Left lung (tissue), 10 donors: ENCODE results near the gene SLC25A21. TPM values are rescaled to one million over a fixed set of nuclear protein-coding genes. Genes with fewer than 3 reads are reported as not detected.

Experiments
- ATAC-seq: fragments of 200-7000 bp; cut with Tn5 transposase; one replicate; pipeline ENCODE4 v1.9.1; 2020; ENCODE audit warnings: moderate library complexity
- DNase-seq, 4 donors: peaks; one replicate each; pipeline ENCODE4 v3.0.0-alpha.2; 2013 to 2020
- H3K27ac ChIP-seq, 2 donors: fragments of 200-600 bp; sonication (generic) in 1 of 2; one replicate each; pipeline versions ENCODE4 v1.5.0 to v1.8.0; 2020 to 2021
- H3K27me3 ChIP-seq, 2 donors: fragments of 200-600 bp; sonication (generic) in 1 of 2; one replicate each; pipeline versions ENCODE4 v1.5.0 to v1.8.0; 2020 to 2021
- H3K36me3 ChIP-seq, 2 donors: fragments of 200-600 bp; sonication (generic) in 1 of 2; one replicate each; pipeline versions ENCODE4 v1.5.0 to v1.8.0; 2020 to 2021
- H3K4me1 ChIP-seq, 2 donors: fragments of 200-600 bp; one replicate each; pipeline ENCODE4 v1.8.0; 2021
- H3K4me3 ChIP-seq, 2 donors: fragments of 200-600 bp; sonication (generic) in 1 of 2; one replicate each; pipeline versions ENCODE4 v1.5.0 to v1.8.0; 2020 to 2021; ENCODE audit warnings: mild to moderate bottlenecking in 1 of 2
- H3K9me3 ChIP-seq, 2 donors: fragments of 200-600 bp; sonication (generic) in 1 of 2; one replicate each; pipeline versions ENCODE4 v1.5.0 to v1.8.0; 2020 to 2021
- intact Hi-C, 2 donors: fragments of 100-400 bp; cut with DNase I; formaldehyde crosslinking; loops; one replicate each; pipeline versions ENCODE4 v1.11.2 to v1.14.2; 2022
- polyA plus RNA-seq, 6 donors: library from polyadenylated mRNA; unstranded; fragments of 120-200 nt; gene quantifications; one replicate each; pipeline ENCODE4 v1.2.1, GENCODE V29; 2013; ENCODE audit not compliant: insufficient read length in 6 of 6
- total RNA-seq, 2 donors: library from RNA; stranded (reverse); fragmentation: NEBNext Ultra II Directional; extraction: Animal tissue kit (Norgen Biotek cat#: 25700); gene quantifications; one replicate each; pipeline ENCODE4 v1.2.1, GENCODE V29; 2021
- TF ChIP-seq, protein P1 (sequence below), 2 donors: fragments of 200-600 bp; sonication (generic) in 1 of 2; IDR thresholded peaks; one replicate each; pipeline versions ENCODE4 v1.5.0 to v1.8.0; 2021; ENCODE audit warnings: antibody characterized with exemption in 2 of 2
- donor health status: DM: no; HTN: yes; CAD: no.
- donor health status: DM: no; HTN: no; CAD: no.

The SLC25A21 gene
- total and polyA plus RNA-seq, 8 donors: 0.47 to 3.7 (median 2.7) TPM

DNA sequence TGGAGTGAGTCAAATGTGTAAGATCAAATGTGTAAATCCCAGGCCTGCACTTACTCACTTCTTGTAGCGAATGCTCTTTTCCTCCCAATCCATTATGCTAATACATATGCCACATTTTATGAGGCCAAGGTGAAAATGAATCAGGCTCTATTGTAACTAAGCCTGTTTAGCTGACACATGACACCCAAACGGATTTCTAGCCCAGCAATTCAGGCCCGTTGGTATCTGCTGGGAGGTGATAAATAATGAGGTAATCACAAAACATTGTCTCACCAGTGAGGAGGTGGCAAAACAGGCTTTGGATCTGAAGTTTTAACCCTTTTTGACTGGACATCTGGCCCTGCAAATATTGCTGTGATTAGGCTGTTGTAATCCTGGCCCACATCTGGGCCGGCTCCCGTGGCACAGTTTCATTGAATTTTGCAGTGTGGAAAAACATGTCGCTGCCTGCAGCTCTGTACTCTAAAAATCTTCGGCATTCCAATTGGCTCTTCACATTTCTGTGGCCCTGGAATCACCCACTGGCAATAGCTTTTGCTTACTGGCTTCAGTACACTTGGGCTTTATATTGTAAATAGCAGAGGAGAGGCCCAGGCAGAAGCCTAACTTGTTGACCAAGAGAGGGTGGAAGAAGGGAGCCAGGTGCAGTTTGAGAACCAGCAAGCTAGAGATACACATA, 404.7 kb downstream of the SLC25A21 start:
- Histone ChIP-seq H3K9me3 (no peaks in the 10 kb centered on the region), H3K27me3 (no peaks in the 10 kb centered on the region), H3K4me1 (no peaks in the 10 kb centered on the region), H3K36me3 (no peaks in the 10 kb centered on the region), H3K27ac (no peak overlapping the region), H3K4me3 (no peak overlapping the region)
- no peak for DNase-seq
- intact Hi-C loops: no loop called here
- TF ChIP-seq, protein P1, sequence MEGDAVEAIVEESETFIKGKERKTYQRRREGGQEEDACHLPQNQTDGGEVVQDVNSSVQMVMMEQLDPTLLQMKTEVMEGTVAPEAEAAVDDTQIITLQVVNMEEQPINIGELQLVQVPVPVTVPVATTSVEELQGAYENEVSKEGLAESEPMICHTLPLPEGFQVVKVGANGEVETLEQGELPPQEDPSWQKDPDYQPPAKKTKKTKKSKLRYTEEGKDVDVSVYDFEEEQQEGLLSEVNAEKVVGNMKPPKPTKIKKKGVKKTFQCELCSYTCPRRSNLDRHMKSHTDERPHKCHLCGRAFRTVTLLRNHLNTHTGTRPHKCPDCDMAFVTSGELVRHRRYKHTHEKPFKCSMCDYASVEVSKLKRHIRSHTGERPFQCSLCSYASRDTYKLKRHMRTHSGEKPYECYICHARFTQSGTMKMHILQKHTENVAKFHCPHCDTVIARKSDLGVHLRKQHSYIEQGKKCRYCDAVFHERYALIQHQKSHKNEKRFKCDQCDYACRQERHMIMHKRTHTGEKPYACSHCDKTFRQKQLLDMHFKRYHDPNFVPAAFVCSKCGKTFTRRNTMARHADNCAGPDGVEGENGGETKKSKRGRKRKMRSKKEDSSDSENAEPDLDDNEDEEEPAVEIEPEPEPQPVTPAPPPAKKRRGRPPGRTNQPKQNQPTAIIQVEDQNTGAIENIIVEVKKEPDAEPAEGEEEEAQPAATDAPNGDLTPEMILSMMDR (IDR thresholded peaks at IDR 0.05): no peak
- no peak for ATAC-seq

DNA sequence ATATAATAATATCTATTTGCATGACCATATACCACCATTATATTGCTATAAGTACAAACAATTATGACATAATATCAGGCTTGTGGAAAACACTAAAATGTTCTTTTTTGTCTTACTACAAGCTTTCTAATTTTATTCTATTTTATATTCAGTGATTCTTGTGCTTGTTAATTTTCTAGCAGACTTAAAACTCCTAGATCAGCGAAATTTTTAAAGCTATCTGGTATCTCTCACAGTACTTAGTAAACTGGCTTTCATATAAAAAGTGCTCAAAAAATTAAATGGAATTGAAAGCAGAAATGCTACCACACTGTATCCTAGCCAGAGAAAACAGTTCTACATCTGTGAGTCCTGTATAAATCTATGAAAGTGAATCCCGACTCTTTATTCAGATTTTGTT, 405.4 kb downstream of the SLC25A21 start:
- Histone ChIP-seq H3K4me3 (no peak overlapping the region), H3K27ac (no peak overlapping the region), H3K36me3 (no peaks in the 10 kb centered on the region), H3K9me3 (no peaks in the 10 kb centered on the region), H3K4me1 (no peaks in the 10 kb centered on the region), H3K27me3 (no peaks in the 10 kb centered on the region)
- ATAC-seq (no peak), DNase-seq (no peak)
- TF ChIP-seq, protein P1 (IDR thresholded peaks at IDR 0.05): no peak
- intact Hi-C loops: no loop called here

DNA sequence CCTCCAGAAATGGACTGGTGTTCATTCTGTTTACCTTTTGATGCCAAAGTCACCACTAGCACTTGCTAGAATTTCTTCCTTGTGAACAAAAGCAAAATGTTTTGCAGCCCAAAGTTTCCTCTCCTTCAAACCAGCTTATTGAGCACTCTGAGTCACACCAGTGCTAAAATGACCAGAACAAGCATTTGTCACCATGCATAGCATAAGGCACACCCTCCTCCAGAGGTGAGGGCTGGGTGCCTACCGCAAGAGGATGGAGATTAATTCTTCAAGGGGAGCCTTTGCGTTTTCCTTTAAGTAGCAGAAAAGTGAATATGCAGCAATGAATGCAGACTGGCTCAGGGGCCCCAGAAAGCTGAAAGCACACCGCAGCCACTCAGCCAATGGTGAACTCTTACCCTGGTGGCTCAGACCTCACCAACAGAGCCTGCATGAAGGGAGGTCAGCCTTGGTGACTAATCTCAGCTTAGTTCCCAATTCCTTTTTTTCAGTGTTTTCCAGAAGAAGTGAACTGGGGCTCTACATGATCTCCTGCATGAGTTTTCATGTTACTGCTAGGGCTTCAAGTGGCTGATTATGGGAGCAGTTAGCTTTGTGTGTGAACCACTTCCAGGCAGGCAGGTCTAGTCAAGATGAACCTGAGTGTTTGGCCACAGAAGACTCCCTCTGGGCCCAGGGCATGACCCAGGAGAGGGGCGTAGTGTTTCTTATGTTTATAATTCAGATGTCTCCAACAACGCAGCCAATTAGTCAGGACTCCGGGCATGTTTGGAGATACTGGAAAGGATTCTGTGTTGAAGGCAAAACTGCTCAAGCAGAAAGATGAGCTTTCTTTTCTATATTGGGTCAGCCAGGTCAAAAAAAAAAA, 414.4 kb downstream of the SLC25A21 start:
- ATAC-seq (no peak), DNase-seq (no peak)
- Histone ChIP-seq H3K4me3 (no peak overlapping the region), H3K27me3 (no peaks in the 10 kb centered on the region), H3K27ac (no peak overlapping the region), H3K4me1 (no peaks in the 10 kb centered on the region), H3K36me3 (no peaks in the 10 kb centered on the region), H3K9me3 (peaks cover 0 to 4% of the 10 kb centered on the region in 2 donors)
- TF ChIP-seq, protein P1 (IDR thresholded peaks at IDR 0.05): no peak
- intact Hi-C loops: no loop called here

DNA sequence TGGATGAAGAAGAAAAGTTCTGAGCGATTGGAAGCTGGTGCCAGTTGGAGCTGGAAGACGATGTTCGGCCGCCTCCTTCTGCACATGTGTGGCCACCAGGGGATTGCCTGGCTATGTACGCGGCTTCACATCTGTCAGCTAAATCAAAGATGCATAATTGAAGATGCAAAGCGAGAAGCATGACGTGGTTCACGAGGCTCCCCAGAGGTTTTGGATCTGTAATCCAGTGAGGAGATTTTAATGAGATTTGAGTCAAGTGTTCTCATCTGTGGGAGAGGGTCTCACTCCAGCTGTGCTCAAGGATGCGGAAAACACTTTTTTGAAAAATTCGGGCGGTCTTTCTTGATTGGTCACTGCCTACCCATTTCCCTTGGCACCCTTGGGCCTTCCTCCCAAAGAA, 416.2 kb downstream of the SLC25A21 start:
- Histone ChIP-seq H3K27me3 (no peaks in the 10 kb centered on the region), H3K27ac (no peak overlapping the region), H3K9me3 (peaks cover 0 to 12% of the 10 kb centered on the region in 2 donors), H3K36me3 (no peaks in the 10 kb centered on the region), H3K4me1 (no peaks in the 10 kb centered on the region), H3K4me3 (no peak overlapping the region)
- TF ChIP-seq, protein P1 (IDR thresholded peaks at IDR 0.05): no peak
- DNase-seq (peak in 1 of 4 donors; percentile 71), ATAC-seq (no peak)
- intact Hi-C loops: no loop called here

DNA sequence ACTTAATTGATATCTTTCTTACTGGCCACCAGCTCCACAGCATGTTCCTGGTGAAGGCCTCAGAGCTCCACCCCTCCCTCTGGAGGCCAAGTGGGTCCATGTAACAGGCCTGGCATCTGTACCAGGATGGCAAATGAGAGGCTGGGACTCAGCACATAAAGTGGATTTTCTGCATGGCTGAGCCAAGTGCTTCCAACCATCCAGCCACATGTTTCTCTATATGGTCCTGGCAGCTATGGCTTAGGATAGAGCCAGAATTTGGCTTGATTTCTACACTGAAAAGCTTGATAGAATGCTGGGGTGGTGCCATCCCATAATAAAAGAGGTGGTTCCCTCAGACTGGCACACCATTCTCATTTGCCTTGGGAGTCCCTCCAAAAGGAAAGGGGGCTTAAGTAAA, 416.6 kb downstream of the SLC25A21 start:
- intact Hi-C loops: no loop called here

More for the DNA sequence above, 416.6 kb downstream of the SLC25A21 start:
- Histone ChIP-seq H3K36me3 (no peaks in the 10 kb centered on the region), H3K9me3 (peaks cover 0 to 12% of the 10 kb centered on the region in 2 donors), H3K27ac (no peak overlapping the region), H3K4me3 (no peak overlapping the region), H3K27me3 (no peaks in the 10 kb centered on the region), H3K4me1 (no peaks in the 10 kb centered on the region)
- TF ChIP-seq, protein P1 (IDR thresholded peaks at IDR 0.05): no peak
- no peak for ATAC-seq
- no peak for DNase-seq
